ENCODE results near the gene ATP5ME. TPM values are rescaled to one million over a fixed set of nuclear protein-coding genes. Genes with fewer than 3 reads are reported as not detected.
A peak's percentile ranks its signal among the peaks of the same experiment; 100 is the strongest.

The ATP5ME gene
- total and polyA plus RNA-seq, 2 of the 13 experiments (the other 11 are each of a cell fraction or from before 2014, with no cell fraction given) = 305 to 753 TPM

DNA sequence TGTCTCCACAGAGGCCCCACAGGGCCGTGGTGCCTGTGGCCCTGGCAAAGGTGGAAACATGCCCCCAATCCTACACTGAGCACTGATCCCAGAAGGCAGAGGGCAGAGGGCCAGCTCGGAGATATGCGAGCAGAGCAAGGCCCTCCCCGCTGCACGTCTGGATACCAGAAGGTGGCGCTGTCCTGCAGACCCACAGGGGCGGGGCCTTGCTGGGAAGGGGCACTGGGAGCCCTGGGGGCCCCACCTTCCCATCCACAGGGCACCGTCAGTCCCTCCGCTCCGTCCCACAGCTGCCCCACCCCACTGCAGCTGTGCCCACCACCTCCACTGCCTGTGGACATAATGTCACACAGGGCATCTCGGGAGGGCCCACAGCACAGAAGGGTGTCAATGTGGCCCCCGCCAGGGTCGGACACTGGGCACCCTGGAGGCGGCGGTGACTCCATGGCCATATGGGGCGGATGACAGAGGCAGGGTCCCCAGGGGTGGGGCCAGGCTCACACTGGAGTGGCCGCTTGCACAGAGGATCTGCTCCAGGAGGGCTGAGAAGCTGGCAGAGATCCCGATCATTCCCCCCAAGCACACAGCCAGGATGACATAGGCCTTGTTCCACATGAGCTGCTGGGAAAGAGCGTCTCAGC, 10.0 kb upstream of the ATP5ME start (continued):
- TF ChIP-seq, protein P1, sequence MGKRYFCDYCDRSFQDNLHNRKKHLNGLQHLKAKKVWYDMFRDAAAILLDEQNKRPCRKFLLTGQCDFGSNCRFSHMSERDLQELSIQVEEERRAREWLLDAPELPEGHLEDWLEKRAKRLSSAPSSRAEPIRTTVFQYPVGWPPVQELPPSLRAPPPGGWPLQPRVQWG (CRISPR knock-in tag; IDR thresholded peaks at IDR 0.05; ENCODE audit: borderline replicate concordance, low read depth) = no peak
- TF ChIP-seq, protein P2, sequence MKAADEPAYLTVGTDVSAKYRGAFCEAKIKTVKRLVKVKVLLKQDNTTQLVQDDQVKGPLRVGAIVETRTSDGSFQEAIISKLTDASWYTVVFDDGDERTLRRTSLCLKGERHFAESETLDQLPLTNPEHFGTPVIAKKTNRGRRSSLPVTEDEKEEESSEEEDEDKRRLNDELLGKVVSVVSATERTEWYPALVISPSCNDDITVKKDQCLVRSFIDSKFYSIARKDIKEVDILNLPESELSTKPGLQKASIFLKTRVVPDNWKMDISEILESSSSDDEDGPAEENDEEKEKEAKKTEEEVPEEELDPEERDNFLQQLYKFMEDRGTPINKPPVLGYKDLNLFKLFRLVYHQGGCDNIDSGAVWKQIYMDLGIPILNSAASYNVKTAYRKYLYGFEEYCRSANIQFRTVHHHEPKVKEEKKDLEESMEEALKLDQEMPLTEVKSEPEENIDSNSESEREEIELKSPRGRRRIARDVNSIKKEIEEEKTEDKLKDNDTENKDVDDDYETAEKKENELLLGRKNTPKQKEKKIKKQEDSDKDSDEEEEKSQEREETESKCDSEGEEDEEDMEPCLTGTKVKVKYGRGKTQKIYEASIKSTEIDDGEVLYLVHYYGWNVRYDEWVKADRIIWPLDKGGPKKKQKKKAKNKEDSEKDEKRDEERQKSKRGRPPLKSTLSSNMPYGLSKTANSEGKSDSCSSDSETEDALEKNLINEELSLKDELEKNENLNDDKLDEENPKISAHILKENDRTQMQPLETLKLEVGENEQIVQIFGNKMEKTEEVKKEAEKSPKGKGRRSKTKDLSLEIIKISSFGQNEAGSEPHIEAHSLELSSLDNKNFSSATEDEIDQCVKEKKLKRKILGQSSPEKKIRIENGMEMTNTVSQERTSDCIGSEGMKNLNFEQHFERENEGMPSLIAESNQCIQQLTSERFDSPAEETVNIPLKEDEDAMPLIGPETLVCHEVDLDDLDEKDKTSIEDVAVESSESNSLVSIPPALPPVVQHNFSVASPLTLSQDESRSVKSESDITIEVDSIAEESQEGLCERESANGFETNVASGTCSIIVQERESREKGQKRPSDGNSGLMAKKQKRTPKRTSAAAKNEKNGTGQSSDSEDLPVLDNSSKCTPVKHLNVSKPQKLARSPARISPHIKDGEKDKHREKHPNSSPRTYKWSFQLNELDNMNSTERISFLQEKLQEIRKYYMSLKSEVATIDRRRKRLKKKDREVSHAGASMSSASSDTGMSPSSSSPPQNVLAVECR (CRISPR knock-in tag; IDR thresholded peaks at IDR 0.05; ENCODE audit: borderline replicate concordance) = peak; percentile 19; the same call in 1 of the 2 replicates
- TF ChIP-seq XBP1 (CRISPR knock-in tag; IDR thresholded peaks at IDR 0.05) = no peak
- TF ChIP-seq SRY (CRISPR knock-in tag; IDR thresholded peaks at IDR 0.05) = no peak
- TF ChIP-seq ZNF333 (CRISPR knock-in tag; IDR thresholded peaks at IDR 0.05; ENCODE audit: borderline replicate concordance) = no peak
- TF ChIP-seq, protein P3, sequence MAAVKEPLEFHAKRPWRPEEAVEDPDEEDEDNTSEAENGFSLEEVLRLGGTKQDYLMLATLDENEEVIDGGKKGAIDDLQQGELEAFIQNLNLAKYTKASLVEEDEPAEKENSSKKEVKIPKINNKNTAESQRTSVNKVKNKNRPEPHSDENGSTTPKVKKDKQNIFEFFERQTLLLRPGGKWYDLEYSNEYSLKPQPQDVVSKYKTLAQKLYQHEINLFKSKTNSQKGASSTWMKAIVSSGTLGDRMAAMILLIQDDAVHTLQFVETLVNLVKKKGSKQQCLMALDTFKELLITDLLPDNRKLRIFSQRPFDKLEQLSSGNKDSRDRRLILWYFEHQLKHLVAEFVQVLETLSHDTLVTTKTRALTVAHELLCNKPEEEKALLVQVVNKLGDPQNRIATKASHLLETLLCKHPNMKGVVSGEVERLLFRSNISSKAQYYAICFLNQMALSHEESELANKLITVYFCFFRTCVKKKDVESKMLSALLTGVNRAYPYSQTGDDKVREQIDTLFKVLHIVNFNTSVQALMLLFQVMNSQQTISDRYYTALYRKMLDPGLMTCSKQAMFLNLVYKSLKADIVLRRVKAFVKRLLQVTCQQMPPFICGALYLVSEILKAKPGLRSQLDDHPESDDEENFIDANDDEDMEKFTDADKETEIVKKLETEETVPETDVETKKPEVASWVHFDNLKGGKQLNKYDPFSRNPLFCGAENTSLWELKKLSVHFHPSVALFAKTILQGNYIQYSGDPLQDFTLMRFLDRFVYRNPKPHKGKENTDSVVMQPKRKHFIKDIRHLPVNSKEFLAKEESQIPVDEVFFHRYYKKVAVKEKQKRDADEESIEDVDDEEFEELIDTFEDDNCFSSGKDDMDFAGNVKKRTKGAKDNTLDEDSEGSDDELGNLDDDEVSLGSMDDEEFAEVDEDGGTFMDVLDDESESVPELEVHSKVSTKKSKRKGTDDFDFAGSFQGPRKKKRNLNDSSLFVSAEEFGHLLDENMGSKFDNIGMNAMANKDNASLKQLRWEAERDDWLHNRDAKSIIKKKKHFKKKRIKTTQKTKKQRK (IDR thresholded peaks at IDR 0.05; ENCODE audit: low read length) = no peak
- no peak for TF ChIP-seq SUZ12 (IDR thresholded peaks at IDR 0.05; ENCODE audit: low read depth, low read length)
- no peak for TF ChIP-seq ZSCAN25 (CRISPR knock-in tag; IDR thresholded peaks at IDR 0.05)
- TF ChIP-seq SNAI1 (CRISPR knock-in tag; IDR thresholded peaks at IDR 0.05; ENCODE audit: borderline replicate concordance) = no peak
- TF ChIP-seq SIN3B (IDR thresholded peaks at IDR 0.05; ENCODE audit: low read length) = no peak
- no peak for TF ChIP-seq ZNF773 (CRISPR knock-in tag; IDR thresholded peaks at IDR 0.05; ENCODE audit: borderline replicate concordance)
- TF ChIP-seq ISX (CRISPR knock-in tag; conservative IDR thresholded peaks at IDR 0.05) = no peak
- TF ChIP-seq HNRNPH1 (optimal IDR thresholded peaks at IDR 0.05; ENCODE audit: low read depth, low read length) = no peak
- TF ChIP-seq FOXK1 (CRISPR knock-in tag; IDR thresholded peaks at IDR 0.05; ENCODE audit: borderline replicate concordance, low read depth) = no peak
- TF ChIP-seq, protein P4, sequence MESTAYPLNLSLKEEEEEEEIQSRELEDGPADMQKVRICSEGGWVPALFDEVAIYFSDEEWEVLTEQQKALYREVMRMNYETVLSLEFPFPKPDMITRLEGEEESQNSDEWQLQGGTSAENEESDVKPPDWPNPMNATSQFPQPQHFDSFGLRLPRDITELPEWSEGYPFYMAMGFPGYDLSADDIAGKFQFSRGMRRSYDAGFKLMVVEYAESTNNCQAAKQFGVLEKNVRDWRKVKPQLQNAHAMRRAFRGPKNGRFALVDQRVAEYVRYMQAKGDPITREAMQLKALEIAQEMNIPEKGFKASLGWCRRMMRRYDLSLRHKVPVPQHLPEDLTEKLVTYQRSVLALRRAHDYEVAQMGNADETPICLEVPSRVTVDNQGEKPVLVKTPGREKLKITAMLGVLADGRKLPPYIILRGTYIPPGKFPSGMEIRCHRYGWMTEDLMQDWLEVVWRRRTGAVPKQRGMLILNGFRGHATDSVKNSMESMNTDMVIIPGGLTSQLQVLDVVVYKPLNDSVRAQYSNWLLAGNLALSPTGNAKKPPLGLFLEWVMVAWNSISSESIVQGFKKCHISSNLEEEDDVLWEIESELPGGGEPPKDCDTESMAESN (CRISPR knock-in tag; conservative IDR thresholded peaks at IDR 0.05) = no peak
- TF ChIP-seq, protein P5, sequence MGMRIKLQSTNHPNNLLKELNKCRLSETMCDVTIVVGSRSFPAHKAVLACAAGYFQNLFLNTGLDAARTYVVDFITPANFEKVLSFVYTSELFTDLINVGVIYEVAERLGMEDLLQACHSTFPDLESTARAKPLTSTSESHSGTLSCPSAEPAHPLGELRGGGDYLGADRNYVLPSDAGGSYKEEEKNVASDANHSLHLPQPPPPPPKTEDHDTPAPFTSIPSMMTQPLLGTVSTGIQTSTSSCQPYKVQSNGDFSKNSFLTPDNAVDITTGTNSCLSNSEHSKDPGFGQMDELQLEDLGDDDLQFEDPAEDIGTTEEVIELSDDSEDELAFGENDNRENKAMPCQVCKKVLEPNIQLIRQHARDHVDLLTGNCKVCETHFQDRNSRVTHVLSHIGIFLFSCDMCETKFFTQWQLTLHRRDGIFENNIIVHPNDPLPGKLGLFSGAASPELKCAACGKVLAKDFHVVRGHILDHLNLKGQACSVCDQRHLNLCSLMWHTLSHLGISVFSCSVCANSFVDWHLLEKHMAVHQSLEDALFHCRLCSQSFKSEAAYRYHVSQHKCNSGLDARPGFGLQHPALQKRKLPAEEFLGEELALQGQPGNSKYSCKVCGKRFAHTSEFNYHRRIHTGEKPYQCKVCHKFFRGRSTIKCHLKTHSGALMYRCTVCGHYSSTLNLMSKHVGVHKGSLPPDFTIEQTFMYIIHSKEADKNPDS (CRISPR knock-in tag; IDR thresholded peaks at IDR 0.05) = no peak
- no peak for TF ChIP-seq FOXM1 (CRISPR knock-in tag; IDR thresholded peaks at IDR 0.05)

All from HepG2 (cell line).